Prostate gland (tissue), 2 donors: ENCODE results near the gene KIAA1671.

Source experiments
- POLR2A ChIP-seq: fragments of 450-650 bp; IDR thresholded peaks from one replicate; pipeline ENCODE4 v1.6.1; 2016; ENCODE audit warnings: antibody characterized with exemption, mild to moderate bottlenecking
- POLR2AphosphoS5 ChIP-seq: sonication (generic); formaldehyde crosslinking; IDR thresholded peaks from one replicate; pipeline ENCODE4 v1.6.1; 2017; ENCODE audit warnings: antibody characterized with exemption
- TF ChIP-seq, protein P1 (sequence below), 4 experiments: fragments of 200-600 bp in 2 of 4; fragments of 450-650 bp in 2 of 4; sonication (generic) in 2 of 4; IDR thresholded peaks; 1 replicate in 3 of 4; 2 replicates in 1 of 4; pipeline ENCODE4 v1.5.1; 2016 to 2019; ENCODE audit warnings: antibody characterized with exemption in 4 of 4, mild to moderate bottlenecking in 2 of 4, moderate library complexity in 2 of 4

- TF ChIP-seq, protein P1, sequence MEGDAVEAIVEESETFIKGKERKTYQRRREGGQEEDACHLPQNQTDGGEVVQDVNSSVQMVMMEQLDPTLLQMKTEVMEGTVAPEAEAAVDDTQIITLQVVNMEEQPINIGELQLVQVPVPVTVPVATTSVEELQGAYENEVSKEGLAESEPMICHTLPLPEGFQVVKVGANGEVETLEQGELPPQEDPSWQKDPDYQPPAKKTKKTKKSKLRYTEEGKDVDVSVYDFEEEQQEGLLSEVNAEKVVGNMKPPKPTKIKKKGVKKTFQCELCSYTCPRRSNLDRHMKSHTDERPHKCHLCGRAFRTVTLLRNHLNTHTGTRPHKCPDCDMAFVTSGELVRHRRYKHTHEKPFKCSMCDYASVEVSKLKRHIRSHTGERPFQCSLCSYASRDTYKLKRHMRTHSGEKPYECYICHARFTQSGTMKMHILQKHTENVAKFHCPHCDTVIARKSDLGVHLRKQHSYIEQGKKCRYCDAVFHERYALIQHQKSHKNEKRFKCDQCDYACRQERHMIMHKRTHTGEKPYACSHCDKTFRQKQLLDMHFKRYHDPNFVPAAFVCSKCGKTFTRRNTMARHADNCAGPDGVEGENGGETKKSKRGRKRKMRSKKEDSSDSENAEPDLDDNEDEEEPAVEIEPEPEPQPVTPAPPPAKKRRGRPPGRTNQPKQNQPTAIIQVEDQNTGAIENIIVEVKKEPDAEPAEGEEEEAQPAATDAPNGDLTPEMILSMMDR (IDR thresholded peaks at IDR 0.05) = no peak
- TF ChIP-seq POLR2A = no peak
- no peak for TF ChIP-seq POLR2AphosphoS5
These were observed 146.0 kb downstream of the KIAA1671 start for GRCh38 chr22:25098445-25099081.
